Esophagus (tissue), 2 donors: ENCODE results near the gene BDNF. TPM values are rescaled to one million over a fixed set of nuclear protein-coding genes. Genes with fewer than 3 reads are reported as not detected.

Source experiments
- H3K27ac ChIP-seq, 2 donors: one replicate each; pipeline ENCODE4 v1.5.1; 2013; ENCODE audit warnings: low read depth in 2 of 2, mild to moderate bottlenecking in 2 of 2, inconsistent platforms in 1 of 2, low read length in 1 of 2, moderate library complexity in 1 of 2
- H3K27me3 ChIP-seq, 2 donors: one replicate each; pipeline ENCODE4 v1.6.1; 2013; ENCODE audit warnings: low read length in 2 of 2, control low read depth in 1 of 2, mild to moderate bottlenecking in 1 of 2; ENCODE audit not compliant: insufficient read depth in 2 of 2, control insufficient read depth in 1 of 2
- H3K36me3 ChIP-seq, 2 donors: one replicate each; pipeline ENCODE4 v1.6.1; 2013; ENCODE audit warnings: low read length in 1 of 2; ENCODE audit not compliant: control insufficient read depth in 2 of 2, insufficient read depth in 2 of 2
- H3K4me1 ChIP-seq, 2 donors: one replicate each; pipeline ENCODE4 v1.6.1; 2013; ENCODE audit warnings: low read length in 1 of 2; ENCODE audit not compliant: control insufficient read depth in 2 of 2, insufficient read depth in 2 of 2
- H3K4me3 ChIP-seq, 2 donors: one replicate each; pipeline ENCODE4 v1.5.1; 2013; ENCODE audit warnings: low read length in 2 of 2, mild to moderate bottlenecking in 2 of 2, low read depth in 1 of 2, moderate library complexity in 1 of 2
- H3K9me3 ChIP-seq, 2 donors: one replicate each; pipeline ENCODE4 v1.6.1; 2013; ENCODE audit warnings: mild to moderate bottlenecking in 2 of 2, low read depth in 1 of 2, low read length in 1 of 2, moderate library complexity in 1 of 2; ENCODE audit not compliant: control insufficient read depth in 2 of 2, insufficient read depth in 1 of 2
- WGBS, 2 donors: extraction: QIAGEN DNeasy Blood & Tissue Kit; methylation state at CpG; one replicate each; pipeline ENCODE4 v1.1.7; 2013; 5-methylcytosine and 5-hydroxymethylcytosine counted together
- polyA plus RNA-seq, 2 donors: library from polyadenylated mRNA; stranded (reverse); fragments of 200-250 nt; gene quantifications; one replicate each; pipeline ENCODE4 v1.2.3, GENCODE V29; 2013
- donor health status: healthy with polysubstance abuse.
- donor health status: Bipolar disorder and iron deficiency.

Gene BDNF
- polyA plus RNA-seq, 2 donors: 0.37 to 0.80 TPM

- H3K4me3 ChIP-seq: no peak overlapping the region
- no peaks in the 10 kb centered on the region for H3K9me3 ChIP-seq
- no peaks in the 10 kb centered on the region for H3K4me1 ChIP-seq
- H3K36me3 ChIP-seq: no peaks in the 10 kb centered on the region
- no peak overlapping the region for H3K27ac ChIP-seq
- H3K27me3 ChIP-seq: no peaks in the 10 kb centered on the region
- WGBS, 2 donors: 83 to 89% methylated on average over 12 of the region's 12 CpGs
Observed at GRCh38 chr11:27656806-27657483, 43.3 kb downstream of the BDNF start.

GRCh38 chr11:27656320-27656719 is 43.9 kb downstream of the BDNF start:
- no peak overlapping the region for H3K27ac ChIP-seq
- H3K4me1 ChIP-seq: no peaks in the 10 kb centered on the region
- H3K36me3 ChIP-seq: no peaks in the 10 kb centered on the region
- WGBS, 2 donors: 93 to 94% methylated on average over 6 of the region's 6 CpGs
- no peaks in the 10 kb centered on the region for H3K9me3 ChIP-seq
- no peak overlapping the region for H3K4me3 ChIP-seq
- H3K27me3 ChIP-seq: no peaks in the 10 kb centered on the region

GRCh38 chr11:27653990-27654758 is 46.1 kb downstream of the BDNF start:
- no peak overlapping the region for H3K27ac ChIP-seq
- no peaks in the 10 kb centered on the region for H3K9me3 ChIP-seq
- H3K4me3 ChIP-seq: no peak overlapping the region
- H3K4me1 ChIP-seq: no peaks in the 10 kb centered on the region
- H3K36me3 ChIP-seq: no peaks in the 10 kb centered on the region
- 48 to 69% methylated on average over 8 of the region's 8 CpGs for WGBS, 2 donors
- H3K27me3 ChIP-seq: no peaks in the 10 kb centered on the region

GRCh38 chr11:27651711-27652110 is 48.5 kb downstream of the BDNF start:
- no peak overlapping the region for H3K4me3 ChIP-seq
- H3K36me3 ChIP-seq: no peaks in the 10 kb centered on the region
- no peak overlapping the region for H3K27ac ChIP-seq
- no peaks in the 10 kb centered on the region for H3K27me3 ChIP-seq
- no peaks in the 10 kb centered on the region for H3K9me3 ChIP-seq
- no peaks in the 10 kb centered on the region for H3K4me1 ChIP-seq

GRCh38 chr11:27650988-27651387 is 49.3 kb downstream of the BDNF start:
- Histone ChIP-seq H3K9me3 (no peaks in the 10 kb centered on the region), H3K4me1 (no peaks in the 10 kb centered on the region), H3K36me3 (no peaks in the 10 kb centered on the region), H3K27me3 (no peaks in the 10 kb centered on the region), H3K4me3 (no peak overlapping the region), H3K27ac (no peak overlapping the region)
- 64 to 72% methylated on average over 4 of the region's 4 CpGs for WGBS, 2 donors

GRCh38 chr11:27649800-27650199 is 50.5 kb downstream of the BDNF start:
- no peak overlapping the region for H3K27ac ChIP-seq
- no peak overlapping the region for H3K4me3 ChIP-seq
- no peaks in the 10 kb centered on the region for H3K9me3 ChIP-seq
- no peaks in the 10 kb centered on the region for H3K36me3 ChIP-seq
- H3K27me3 ChIP-seq: no peaks in the 10 kb centered on the region
- WGBS, 2 donors: 61 to 64% methylated on average over 2 of the region's 2 CpGs
- H3K4me1 ChIP-seq: no peaks in the 10 kb centered on the region

- H3K27me3 ChIP-seq: no peaks in the 10 kb centered on the region
- H3K4me1 ChIP-seq: no peaks in the 10 kb centered on the region
- H3K4me3 ChIP-seq: no peak overlapping the region
- no peaks in the 10 kb centered on the region for H3K36me3 ChIP-seq
- no peak overlapping the region for H3K27ac ChIP-seq
- no peaks in the 10 kb centered on the region for H3K9me3 ChIP-seq
Observed at GRCh38 chr11:27648840-27649239, 51.4 kb downstream of the BDNF start.

GRCh38 chr11:27646051-27646818 is 54.0 kb downstream of the BDNF start:
- Histone ChIP-seq H3K9me3 (no peaks in the 10 kb centered on the region), H3K27ac (no peak overlapping the region), H3K27me3 (no peaks in the 10 kb centered on the region), H3K36me3 (no peaks in the 10 kb centered on the region), H3K4me3 (no peak overlapping the region), H3K4me1 (no peaks in the 10 kb centered on the region)
- 45 to 70% methylated on average over 9 of the region's 9 CpGs for WGBS, 2 donors

GRCh38 chr11:27642954-27643353 is 57.3 kb downstream of the BDNF start:
- no peaks in the 10 kb centered on the region for H3K27me3 ChIP-seq
- WGBS, 2 donors: 54 to 80% methylated on average over 2 of the region's 2 CpGs
- no peak overlapping the region for H3K4me3 ChIP-seq
- H3K27ac ChIP-seq: no peak overlapping the region
- H3K36me3 ChIP-seq: no peaks in the 10 kb centered on the region
- H3K4me1 ChIP-seq: no peaks in the 10 kb centered on the region
- H3K9me3 ChIP-seq: no peaks in the 10 kb centered on the region
